K562 (cell line): ENCODE results near the gene KLHL29. TPM values are rescaled to one million over a fixed set of nuclear protein-coding genes. Genes with fewer than 3 reads are reported as not detected.

Source experiments
- ATAC-seq: fragments of 200-7000 bp; cut with Tn5 transposase; 3 replicates; pipeline ENCODE4 v1.9.1; 2020; ENCODE audit warnings: moderate library complexity
- BruUV-seq: library from RNA; stranded (reverse); fragments of 400-500 nt; replicated peaks from 2 replicates; lab custom pipeline; 2021; lab: Mats Ljungman, UMichigan
- CTCF ChIA-PET: fragments of 300-600 bp; formaldehyde crosslinking; extraction: SDS; loops from one replicate; lab custom pipeline; 2021; ENCODE audit warnings: low intra/inter-chr PET ratio; lab: Yijun Ruan, JAX
- POLR2A ChIA-PET: fragments of 300-600, 350-650 bp; sonication (Branson Sonifier 250); formaldehyde crosslinking; extraction: SDS; loops from one replicate; lab custom pipeline; 2021; ENCODE audit warnings: antibody characterized with exemption, inconsistent platforms; lab: Yijun Ruan, JAX
- DNase-seq, 4 experiments: peaks; one replicate each; pipeline versions ENCODE4 v3.0.0 to v3.0.0-alpha.2; 2011 to 2018; ENCODE audit warnings: low spot score in 3 of 4, mixed read lengths in 3 of 4; ENCODE audit errors: extremely low read depth in 1 of 4
- FAIRE-seq: peaks from 2 replicates; lab custom pipeline; 2011; peaks lifted over from hg19 to GRCh38; lab: Jason Lieb, UNC
- H2AFZ ChIP-seq: 2 replicates; pipeline ENCODE4 v1.6.0; 2011; ENCODE audit warnings: low read depth, low read length, control low read depth, inconsistent platforms
- H3K27ac ChIP-seq: fragments of 200-600 bp; 3 replicates; pipeline ENCODE4 v1.8.0; 2011; ENCODE audit warnings: low read depth, mild to moderate bottlenecking, control low read depth, inconsistent platforms, low read length, moderate library complexity, mixed read lengths; ENCODE audit errors: extremely low read depth
- H3K27me3 ChIP-seq, 2 experiments: fragments of 300-600 bp in 1 of 2; 2 replicates in 1 of 2; 3 replicates in 1 of 2; pipeline versions ENCODE4 v1.6.0 to v1.8.0; 2011; ENCODE audit warnings: inconsistent platforms in 2 of 2, low read length in 2 of 2, mild to moderate bottlenecking in 1 of 2, mixed read lengths in 1 of 2, moderate library complexity in 1 of 2; ENCODE audit not compliant: control insufficient read depth in 2 of 2, insufficient read depth in 2 of 2
- H3K36me3 ChIP-seq: fragments of 300-600 bp; 3 replicates; pipeline ENCODE4 v1.8.0; 2011; ENCODE audit warnings: mild to moderate bottlenecking, low read length, inconsistent platforms; ENCODE audit not compliant: control insufficient read depth, insufficient read depth
- H3K4me1 ChIP-seq, 2 experiments: fragments of 200-600 bp in 1 of 2; replicated peaks in 1 of 2; 2 replicates in 1 of 2; 3 replicates in 1 of 2; pipeline versions ENCODE4 v1.5.1 to v1.8.0; 2011; ENCODE audit warnings: inconsistent platforms in 2 of 2, low read length in 2 of 2, mild to moderate bottlenecking in 1 of 2, mixed read lengths in 1 of 2, moderate library complexity in 1 of 2; ENCODE audit not compliant: control insufficient read depth in 2 of 2, insufficient read depth in 2 of 2
- H3K4me2 ChIP-seq: 2 replicates; pipeline ENCODE4 v1.6.1; 2011; ENCODE audit warnings: low read length, control low read depth, inconsistent platforms, mixed read lengths; ENCODE audit not compliant: insufficient read depth
- H3K4me3 ChIP-seq: fragments of 200-600 bp; sonication (generic), shearing (Covaris generic); 2 replicates; pipeline ENCODE4 v1.5.1; 2016; ENCODE audit warnings: control low read depth, inconsistent platforms
- H3K79me2 ChIP-seq: fragments of 200-600 bp; 3 replicates; pipeline ENCODE4 v1.8.0; 2011; ENCODE audit warnings: low read length, inconsistent platforms; ENCODE audit not compliant: control insufficient read depth, insufficient read depth
- H3K9ac ChIP-seq, 2 experiments: 2 replicates each; pipeline versions ENCODE4 v1.6.0 to v1.6.1; 2011; ENCODE audit warnings: low read depth in 2 of 2, low read length in 2 of 2, control low read depth in 1 of 2, inconsistent platforms in 1 of 2, mild to moderate bottlenecking in 1 of 2, mixed read lengths in 1 of 2; ENCODE audit not compliant: insufficient read depth in 1 of 2
- H3K9me1 ChIP-seq: one replicate; pipeline ENCODE4 v1.6.0; 2011; ENCODE audit warnings: inconsistent platforms, mild to moderate bottlenecking, low read length, moderate library complexity; ENCODE audit not compliant: control insufficient read depth, insufficient read depth
- H3K9me3 ChIP-seq: replicated peaks from 2 replicates; pipeline ENCODE4 v1.5.1; 2011; ENCODE audit warnings: low read depth, low read length, inconsistent platforms; ENCODE audit not compliant: control insufficient read depth, insufficient read depth
- H4K20me1 ChIP-seq: replicated peaks from 2 replicates; pipeline ENCODE4 v1.6.1; 2011; ENCODE audit warnings: low read length, inconsistent platforms, mixed read lengths; ENCODE audit not compliant: control insufficient read depth, insufficient read depth
- CCAR2 ChIP-seq: fragments of 200-400 bp; formaldehyde crosslinking; IDR thresholded peaks from 2 replicates; pipeline ENCODE4 v1.6.1; 2017; ENCODE audit warnings: mild to moderate bottlenecking, low read depth, low read length
- E4F1 ChIP-seq: fragments of 250-450 bp; sonication (Bioruptor Pico); IDR thresholded peaks from 2 replicates; pipeline ENCODE4 v1.5.0; 2021; ENCODE audit warnings: mild to moderate bottlenecking, borderline replicate concordance
- HNRNPL ChIP-seq: fragments of 200-400 bp; formaldehyde crosslinking; IDR thresholded peaks from 2 replicates; pipeline ENCODE4 v1.6.1; 2017; ENCODE audit warnings: low read depth, mild to moderate bottlenecking, low read length
- MXI1 ChIP-seq: IDR thresholded peaks from 2 replicates; pipeline ENCODE4 v1.6.1; 2011; ENCODE audit warnings: low read depth, mild to moderate bottlenecking, improper control_type of control experiment, low read length
- NCOR1 ChIP-seq: fragments of 450-650 bp; IDR thresholded peaks from 2 replicates; pipeline ENCODE4 v1.6.1; 2016; ENCODE audit warnings: mild to moderate bottlenecking, moderate library complexity
- SMAD2 ChIP-seq: fragments of 150-350 bp; IDR thresholded peaks from 2 replicates; pipeline ENCODE4 v1.6.1; 2014; ENCODE audit warnings: low read depth, mild to moderate bottlenecking, low read length
- SRSF9 ChIP-seq: fragments of 200-400 bp; formaldehyde crosslinking; IDR thresholded peaks from 2 replicates; pipeline ENCODE4 v1.6.1; 2017; ENCODE audit warnings: low read depth, low read length, borderline replicate concordance
- ZNF140 ChIP-seq: fragments of 250-450 bp; sonication (Bioruptor Pico); IDR thresholded peaks from 2 replicates; pipeline ENCODE4 v1.8.0; 2021; ENCODE audit warnings: moderate library complexity, mild to moderate bottlenecking, inconsistent platforms
- ZNF347 ChIP-seq: fragments of 450-650 bp; formaldehyde crosslinking; IDR thresholded peaks from 2 replicates; pipeline ENCODE4 v1.4.0; 2020; ENCODE audit warnings: low read depth, mild to moderate bottlenecking, moderate library complexity
- ZNF57 ChIP-seq: fragments of 450-650 bp; formaldehyde crosslinking; IDR thresholded peaks from 2 replicates; pipeline ENCODE4 v1.4.0; 2020; ENCODE audit warnings: mild to moderate bottlenecking, moderate library complexity
- ZZZ3 ChIP-seq: fragments of 450-650 bp; IDR thresholded peaks from 2 replicates; pipeline ENCODE4 v1.6.1; 2016; ENCODE audit warnings: antibody characterized with exemption, mild to moderate bottlenecking, moderate library complexity
- WGBS: fragments of 100-300 bp; shearing (Covaris generic); methylation state at CpG from one replicate; pipeline ENCODE4 v1.1.6; 2016; ENCODE audit warnings: low coverage, mixed read lengths; ENCODE audit not compliant: insufficient coverage; ENCODE audit errors: missing lambda C conversion rate; 5-methylcytosine and 5-hydroxymethylcytosine counted together
- in situ Hi-C: fragments of 300-500 bp; cut with MboI; formaldehyde crosslinking; loops from 4 replicates; pipeline ENCODE4 v1.15.0; 2018; ENCODE audit warnings: inconsistent platforms, mixed read lengths
- intact Hi-C: fragments of 100-400 bp; cut with micrococcal nuclease; formaldehyde crosslinking; loops from 2 replicates; pipeline ENCODE4 v1.14.2; 2022
- polyA plus RNA-seq, 8 experiments: library from polyadenylated mRNA; depleted of rRNA in 4 of 8; stranded (reverse) in 5 of 8; unstranded in 3 of 8; fragments of >200 nt; fragmentation: Nextera tagmentation in 2 of 8; fragmentation: Illumina TruSeq in 1 of 8; extraction: Ambion mirVana in 2 of 8; extraction: Trizol in 1 of 8; gene quantifications; 2 replicates each; pipeline versions ENCODE4 v1.2.1 to v1.2.3, GENCODE V29; 2011 to 2014; ENCODE audit warnings: inconsistent platforms in 1 of 8, missing spikeins in 1 of 8
- total RNA-seq, 7 experiments: library from RNA; depleted of rRNA in 6 of 7; stranded (reverse); fragments of >200 nt in 6 of 7; fragmentation: Illumina TruSeq in 2 of 7; extraction: Trizol in 2 of 7; gene quantifications; 2 replicates each; pipeline versions ENCODE4 v1.2.1 to v1.2.3, GENCODE V29; 2011 to 2021; ENCODE audit warnings: low replicate concordance in 1 of 7
- TF ChIP-seq, protein P1 (sequence below): fragments of 450-650 bp; IDR thresholded peaks from 2 replicates; pipeline ENCODE4 v1.6.1; 2018; ENCODE audit warnings: mild to moderate bottlenecking, low read depth; ENCODE audit not compliant: partially characterized antibody

Gene KLHL29
- total and polyA plus RNA-seq, 9 of the 15 experiments (the other 6 are each of a cell fraction or from before 2014, with no cell fraction given): 0.03 to 0.31 (median 0.08) TPM; not detected in 1

DNA sequence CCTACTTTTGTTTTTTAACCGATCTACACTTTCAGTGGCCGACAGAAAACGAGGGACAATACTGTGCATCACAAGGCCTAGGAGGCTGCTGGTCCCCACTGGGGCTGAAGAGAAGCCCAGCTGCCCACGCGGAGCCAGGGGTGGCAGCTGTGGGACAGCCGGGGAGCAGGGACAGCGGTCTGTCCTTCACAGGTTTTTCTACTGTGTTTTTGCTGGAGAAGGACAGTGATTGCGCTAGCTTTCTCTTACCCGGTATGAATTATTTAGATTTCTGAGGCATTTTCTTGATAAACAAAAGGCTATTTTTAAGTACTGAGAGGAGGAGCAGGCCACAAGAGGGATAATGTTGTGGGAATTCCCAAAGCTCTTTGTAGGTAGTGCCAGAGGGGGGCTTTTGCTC, 322.1 kb downstream of the KLHL29 start:
- no peaks in the 10 kb centered on the region for H3K9me1 ChIP-seq
- in situ Hi-C loops (no loop called here), intact Hi-C loops (no loop called here)
- WGBS: 61% methylated on average over 9 of the region's 9 CpGs
- H4K20me1 ChIP-seq: no peaks in the 10 kb centered on the region
- no peak overlapping the region for H2AFZ ChIP-seq
- ATAC-seq (no peak), DNase-seq (peak in 1 of 4 experiments; percentile 11), FAIRE-seq (no peak)
- H3K4me2 ChIP-seq: no peak overlapping the region
- no peaks in the 10 kb centered on the region for H3K9me3 ChIP-seq
- no peak overlapping the region for H3K9ac ChIP-seq
- no peaks in the 10 kb centered on the region for H3K79me2 ChIP-seq
- H3K27ac ChIP-seq: no peak overlapping the region
- no peaks in the 10 kb centered on the region for H3K36me3 ChIP-seq
- no peaks in the 10 kb centered on the region for H3K27me3 ChIP-seq
- CTCF ChIA-PET: no interaction called here
- POLR2A ChIA-PET: interaction anchor here (0.7 kb wide), 1 partner anchor 13 kb away, joined by 3 read pairs; no protein-coding TSS in a partner anchor
- no peak overlapping the region for H3K4me3 ChIP-seq
- peaks cover 8 to 12% of the 10 kb centered on the region in 2 experiments; a peak in 4 of 5 replicates for H3K4me1 ChIP-seq
- TF ChIP-seq SMAD2 (no peak), HNRNPL (no peak)
- BruUV-seq: no TSS peak

GRCh38 chr2:23708771-23709170, 323.8 kb downstream of the KLHL29 start:
- FAIRE-seq (no peak), DNase-seq (no peak), ATAC-seq (no peak)
- ChIA-PET CTCF (no interaction called here), POLR2A (no interaction called here)
- Histone ChIP-seq H3K4me1 (peaks cover 8 to 12% of the 10 kb centered on the region in 2 experiments; a peak in 4 of 5 replicates), H2AFZ (no peak overlapping the region), H3K4me2 (no peak overlapping the region), H3K4me3 (no peak overlapping the region), H3K27ac (no peak overlapping the region), H3K36me3 (no peaks in the 10 kb centered on the region), H3K9me1 (no peaks in the 10 kb centered on the region), H3K9me3 (no peaks in the 10 kb centered on the region), H3K27me3 (no peaks in the 10 kb centered on the region), H4K20me1 (no peaks in the 10 kb centered on the region), H3K79me2 (no peaks in the 10 kb centered on the region), H3K9ac (no peak overlapping the region)
- 58% methylated on average over 1 of the region's 6 CpGs for WGBS
- intact Hi-C loops: no loop called here
- in situ Hi-C loops: no loop called here
- no TSS peak for BruUV-seq
- TF ChIP-seq CCAR2 (no peak), ZNF347 (CRISPR knock-in tag) (no peak), ZZZ3 (no peak), MXI1 (no peak), SRSF9 (no peak), NCOR1 (no peak), ZNF57 (no peak), E4F1 (no peak), ZNF140 (CRISPR knock-in tag) (no peak)
- TF ChIP-seq, protein P1, sequence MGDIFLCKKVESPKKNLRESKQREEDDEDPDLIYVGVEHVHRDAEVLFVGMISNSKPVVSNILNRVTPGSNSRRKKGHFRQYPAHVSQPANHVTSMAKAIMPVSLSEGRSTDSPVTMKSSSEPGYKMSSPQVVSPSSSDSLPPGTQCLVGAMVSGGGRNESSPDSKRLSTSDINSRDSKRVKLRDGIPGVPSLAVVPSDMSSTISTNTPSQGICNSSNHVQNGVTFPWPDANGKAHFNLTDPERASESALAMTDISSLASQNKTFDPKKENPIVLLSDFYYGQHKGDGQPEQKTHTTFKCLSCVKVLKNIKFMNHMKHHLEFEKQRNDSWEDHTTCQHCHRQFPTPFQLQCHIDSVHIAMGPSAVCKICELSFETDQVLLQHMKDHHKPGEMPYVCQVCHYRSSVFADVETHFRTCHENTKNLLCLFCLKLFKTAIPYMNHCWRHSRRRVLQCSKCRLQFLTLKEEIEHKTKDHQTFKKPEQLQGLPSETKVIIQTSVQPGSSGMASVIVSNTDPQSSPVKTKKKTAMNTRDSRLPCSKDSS: no peak
